Loucy (cell line): Measurements from ENCODE around the gene PPFIA4.

Source experiments
- CTCF ChIP-seq: fragments of 200-600 bp; sonication (generic); conservative IDR thresholded peaks from 2 replicates; pipeline ENCODE4 v1.5.1; 2014; ENCODE audit warnings: mild to moderate bottlenecking, antibody characterized with exemption, low read length
- EZH2phosphoT487 ChIP-seq: fragments of 200-600 bp; IDR thresholded peaks from 2 replicates; pipeline ENCODE4 v1.6.1; 2018; ENCODE audit warnings: antibody characterized with exemption, mild to moderate bottlenecking, moderate library complexity, borderline replicate concordance

- TF ChIP-seq CTCF (no peak), EZH2phosphoT487 (no peak)
Measured at GRCh38 chr1:203048555-203049051, 22.3 kb downstream of the PPFIA4 start.
